ENCODE data around the gene HDGF.
A peak's percentile ranks its signal among the peaks of the same experiment; 100 is the strongest.

HDGF gene

DNA sequence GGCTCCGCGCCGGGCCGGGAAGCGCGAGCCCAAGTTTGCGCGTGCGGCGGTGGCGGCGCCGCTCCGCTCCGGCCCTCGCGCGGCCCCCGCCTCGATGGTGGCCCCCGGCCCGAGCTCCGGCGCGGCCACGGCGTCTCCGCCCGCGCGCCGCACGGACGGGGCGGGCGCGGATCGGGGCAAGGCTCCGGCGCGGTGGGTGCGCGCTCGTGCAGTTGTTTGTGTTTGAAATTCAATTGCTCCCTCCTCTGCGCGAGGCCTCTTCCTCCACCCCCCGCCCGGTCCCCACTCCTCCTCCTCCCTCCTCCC, at the start of gene HDGF:
Gene HDGF (minus strand): TSS at position 225 of the 306 bp plus-strand sequence. CDS start 246 bp downstream, outside the sequence.
- DNase-seq (ENCODE audit: low read depth), result no peak

- peak; percentile 69 for DNase-seq (ENCODE audit: low read depth)
Observed at GRCh38 chr1:156797212-156797871, 45.9 kb upstream of the HDGF start.

DNA sequence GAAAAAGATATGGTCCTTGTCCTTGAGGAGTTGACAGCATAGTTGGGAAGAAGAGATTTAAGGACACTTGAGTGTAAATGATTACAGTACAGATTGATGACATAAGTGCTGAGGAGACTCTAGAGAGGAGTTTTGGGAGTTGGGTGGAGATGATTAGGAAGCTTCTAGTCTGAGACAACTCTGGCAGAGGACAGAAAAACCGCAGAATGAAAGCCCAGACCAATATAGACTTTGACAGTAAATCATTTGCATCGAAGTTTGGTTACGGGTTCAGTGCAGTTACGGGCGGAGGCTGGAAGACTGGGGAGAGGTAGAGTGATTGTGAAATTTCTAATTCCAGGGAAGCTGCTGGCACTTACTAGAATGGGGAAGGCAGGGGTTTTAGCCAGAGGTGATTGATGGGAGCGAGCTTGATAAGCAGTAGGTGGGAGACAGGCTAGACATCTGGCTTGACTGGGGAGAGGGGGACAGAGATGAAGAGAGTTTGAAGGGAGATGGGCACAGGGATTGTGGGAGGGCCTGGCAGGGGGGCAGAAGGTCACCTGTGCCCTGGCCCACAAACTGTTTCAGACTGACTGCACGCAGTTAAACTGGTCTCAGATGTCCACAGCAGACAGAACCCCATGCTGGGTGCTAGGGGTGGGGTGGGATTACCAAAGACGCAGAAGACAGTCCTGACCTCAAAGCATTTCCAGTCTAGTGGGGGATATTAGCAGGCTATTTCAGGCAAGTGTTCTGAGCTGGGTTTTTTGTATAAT, 45.0 kb upstream of the HDGF start:
- no peak for DNase-seq (ENCODE audit: low read depth)

GRCh38 chr1:156795787-156796186, 44.3 kb upstream of the HDGF start:
- no peak for DNase-seq (ENCODE audit: low read depth)

DNA sequence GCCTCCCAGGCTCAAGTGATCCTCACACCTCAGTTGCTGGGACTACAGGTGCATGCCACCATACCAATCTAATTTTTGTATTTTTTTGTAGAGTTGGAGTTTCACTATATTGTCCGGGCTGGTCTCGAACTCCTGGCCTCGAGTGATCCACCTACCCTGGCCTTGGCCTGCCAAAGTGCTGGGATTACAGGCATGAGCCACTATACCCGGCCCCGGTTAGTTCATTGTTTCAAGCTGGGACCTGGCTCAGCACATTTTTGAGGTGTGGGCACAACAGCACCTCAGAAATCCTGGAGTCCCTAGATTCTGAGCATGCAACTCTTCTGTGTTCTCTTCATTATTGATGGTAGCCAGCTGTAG, 43.9 kb upstream of the HDGF start:
- DNase-seq (ENCODE audit: low read depth), result no peak

DNA sequence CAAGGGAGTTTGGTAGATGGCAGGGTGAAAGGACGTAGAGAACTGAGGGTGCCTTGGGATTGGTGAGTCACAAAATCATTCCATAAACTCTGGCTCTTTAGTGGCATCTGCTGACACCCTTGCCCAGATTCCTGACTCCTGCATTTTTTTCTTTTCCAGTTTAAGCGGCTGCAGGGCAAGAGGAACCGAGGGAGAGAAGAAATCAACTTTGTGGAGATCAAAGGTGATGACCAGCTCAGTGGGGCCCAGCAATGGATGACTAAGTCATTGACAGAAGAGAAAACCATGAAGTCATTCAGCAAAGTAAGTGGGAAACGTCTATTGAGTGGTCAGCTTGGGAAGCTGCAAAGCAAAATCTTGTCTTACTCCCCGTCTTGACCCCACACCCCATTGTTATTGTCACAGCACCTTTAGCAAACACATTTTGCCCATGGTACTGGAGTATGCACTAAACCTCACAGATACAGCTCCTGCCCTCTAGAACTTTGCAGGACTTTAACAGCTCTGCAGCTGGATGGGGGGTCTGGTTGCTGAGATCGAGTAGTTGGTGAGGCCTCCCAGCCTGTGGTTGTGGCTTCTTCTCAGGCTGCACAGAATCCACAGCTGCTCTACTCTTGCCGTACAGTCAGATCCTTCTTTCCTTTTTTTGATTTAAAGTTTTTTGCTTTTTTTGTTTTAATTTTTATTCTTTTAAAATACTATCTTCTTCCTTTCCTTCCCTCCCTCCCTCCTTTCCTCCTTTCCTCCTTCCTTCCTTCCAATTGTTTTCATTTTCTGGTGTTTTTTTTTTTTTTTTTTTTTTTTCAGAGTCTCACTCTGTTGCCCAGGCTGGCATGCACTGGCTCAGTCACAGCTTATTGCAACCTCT, 43.3 kb upstream of the HDGF start:
- no peak for DNase-seq (ENCODE audit: low read depth)

DNA sequence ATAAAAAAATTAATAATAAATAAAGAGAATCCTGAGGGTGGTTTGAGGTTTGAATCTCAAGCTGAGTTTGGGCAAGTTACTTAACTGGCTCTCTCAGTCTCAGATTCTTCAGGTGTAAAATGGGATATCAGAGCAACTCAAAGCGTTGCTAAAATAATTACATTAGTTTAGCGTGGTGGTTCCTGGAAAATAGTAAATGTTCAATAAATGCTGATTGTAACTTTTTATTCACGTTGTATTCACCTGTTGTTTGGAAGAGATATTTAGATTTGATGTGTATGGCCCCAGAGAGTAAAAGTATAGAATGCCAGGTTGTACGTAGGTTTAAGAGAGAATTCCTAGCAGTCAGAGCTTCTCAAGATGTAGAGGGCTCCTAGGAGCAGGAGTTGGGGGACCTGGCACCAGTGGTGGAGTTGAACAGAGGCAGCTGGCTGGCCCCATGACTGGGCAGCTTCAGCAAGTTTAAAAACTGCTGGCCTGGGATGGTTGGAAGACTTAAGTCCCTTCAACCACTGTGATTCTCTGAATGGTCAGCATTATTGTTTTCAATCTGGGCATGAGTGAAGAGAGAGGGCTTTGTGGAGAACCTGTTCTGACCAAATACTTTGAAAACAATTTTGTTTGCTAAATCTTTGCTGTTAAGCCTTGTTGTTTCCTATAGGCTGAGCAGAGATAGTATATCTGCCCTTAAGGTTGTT, 38.3 kb upstream of the HDGF start:
- no peak for DNase-seq (ENCODE audit: low read depth)

DNA sequence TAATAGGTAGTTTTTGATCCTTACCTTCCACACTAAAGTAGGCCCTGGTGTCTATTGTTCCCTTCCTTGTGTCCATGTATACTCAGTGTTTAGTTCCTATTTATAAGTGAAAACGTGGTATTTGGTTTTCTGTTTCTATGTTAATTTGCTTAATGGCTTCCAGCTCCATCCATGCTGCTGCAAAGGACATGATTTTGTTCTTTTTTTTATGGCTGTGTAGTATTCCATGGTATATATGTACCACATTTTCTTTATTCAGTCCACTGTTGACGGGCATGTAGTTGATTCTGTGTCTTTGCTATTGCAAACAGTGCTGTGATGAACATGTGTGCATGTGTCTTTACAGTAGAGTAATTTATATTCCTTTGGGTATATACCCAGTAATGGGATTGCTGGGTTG, 36.7 kb upstream of the HDGF start:
- no peak for DNase-seq (ENCODE audit: low read depth)

- DNase-seq (ENCODE audit: low read depth), result no peak
Observed at GRCh38 chr1:156786640-156787039, 35.2 kb upstream of the HDGF start.

DNA sequence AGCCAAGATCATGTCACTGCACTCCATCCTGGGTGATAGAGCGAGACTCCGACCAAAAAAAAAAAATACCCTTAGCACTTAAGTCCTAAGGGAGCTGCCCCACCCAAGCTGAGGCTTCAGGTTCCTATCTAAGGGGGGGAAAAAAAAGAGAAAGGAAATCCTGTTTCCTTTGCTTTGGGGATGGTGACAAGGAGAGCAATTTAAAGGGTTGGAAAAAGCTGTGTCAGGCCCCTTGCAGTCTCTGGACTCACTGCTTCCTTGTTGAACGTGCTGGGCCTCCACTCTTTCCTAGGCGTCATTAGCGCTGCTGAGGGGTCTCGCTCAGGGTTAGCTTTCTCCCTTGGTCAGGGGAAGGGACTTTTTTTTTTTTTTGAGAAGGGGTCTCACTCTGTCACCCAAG, 34.0 kb upstream of the HDGF start:
- no peak for DNase-seq (ENCODE audit: low read depth)

DNA sequence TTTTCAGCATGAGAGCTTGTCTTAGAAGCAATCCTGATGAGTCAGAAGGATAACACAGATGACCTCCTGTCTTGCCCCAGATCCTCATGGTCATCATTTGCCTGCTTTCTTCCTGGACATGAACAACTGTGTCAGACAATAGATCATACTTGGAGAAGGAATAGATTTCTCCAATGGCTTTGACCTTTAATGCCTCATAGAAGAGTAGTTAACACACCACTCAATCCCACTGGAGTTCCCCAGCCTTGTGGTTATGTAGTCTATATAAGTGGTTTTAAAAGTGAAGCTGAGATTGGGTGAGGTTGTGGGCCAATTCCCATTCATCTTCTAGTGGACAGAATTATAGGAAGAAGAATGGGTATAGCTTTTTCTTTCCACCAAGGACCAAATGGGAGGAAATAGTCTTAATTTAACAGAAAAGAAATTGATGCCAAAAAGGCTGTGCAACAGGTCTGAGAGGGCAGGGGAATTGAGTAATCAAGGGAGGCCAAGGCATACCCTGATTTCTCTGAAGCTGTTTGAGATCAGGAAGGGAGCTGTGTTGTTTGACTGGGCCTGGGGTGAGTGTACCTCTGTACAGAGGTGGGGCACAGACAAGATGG, 30.2 kb upstream of the HDGF start:
- DNase-seq (ENCODE audit: low read depth), result peak; percentile 78

DNA sequence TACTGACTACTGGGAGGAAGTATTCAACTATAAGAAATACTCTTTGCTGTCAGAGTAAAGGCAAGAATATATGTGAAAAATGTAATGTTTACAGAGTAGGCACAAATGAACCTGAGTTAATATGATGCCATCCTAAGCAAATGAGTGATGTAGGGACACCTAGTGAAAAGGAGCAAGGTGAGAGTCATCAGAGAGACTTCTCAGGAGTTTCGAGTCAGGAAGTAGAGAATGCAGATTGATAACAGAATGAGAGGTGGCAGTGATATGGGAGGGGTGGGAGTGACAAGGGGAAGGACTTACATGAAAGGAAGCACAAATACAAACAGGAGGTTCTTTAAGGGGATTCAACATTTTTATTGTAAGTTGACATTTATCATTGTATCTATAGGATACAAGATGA, 26.1 kb upstream of the HDGF start:
- no peak for DNase-seq (ENCODE audit: low read depth)

- DNase-seq (ENCODE audit: low read depth), result no peak
Observed at GRCh38 chr1:156776942-156777341, 25.5 kb upstream of the HDGF start.

DNA sequence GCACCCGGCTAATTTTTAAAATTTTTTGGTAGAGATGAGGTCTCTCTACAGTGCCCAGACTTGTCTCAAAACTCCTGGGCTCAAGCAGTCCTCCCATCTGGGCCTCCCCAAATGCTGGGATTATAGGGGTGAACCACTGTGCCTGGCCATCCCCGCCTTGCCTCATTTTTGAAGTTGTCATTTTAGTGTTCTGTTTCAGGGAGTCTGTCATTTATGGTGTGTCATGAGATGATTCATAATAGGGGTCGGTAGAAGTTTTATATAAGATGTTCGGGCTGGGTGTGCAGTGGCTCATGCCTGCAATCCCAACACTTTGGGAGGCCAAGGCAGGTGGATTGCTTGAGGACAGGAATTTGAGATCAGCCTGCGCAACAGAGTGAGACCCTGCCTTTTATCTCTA, 24.3 kb upstream of the HDGF start:
- DNase-seq (ENCODE audit: low read depth), result no peak

GRCh38 chr1:156773607-156774006, 22.1 kb upstream of the HDGF start:
- DNase-seq (ENCODE audit: low read depth), result no peak

- DNase-seq (ENCODE audit: low read depth), result no peak
Observed at GRCh38 chr1:156772728-156773497, 21.4 kb upstream of the HDGF start.

DNA sequence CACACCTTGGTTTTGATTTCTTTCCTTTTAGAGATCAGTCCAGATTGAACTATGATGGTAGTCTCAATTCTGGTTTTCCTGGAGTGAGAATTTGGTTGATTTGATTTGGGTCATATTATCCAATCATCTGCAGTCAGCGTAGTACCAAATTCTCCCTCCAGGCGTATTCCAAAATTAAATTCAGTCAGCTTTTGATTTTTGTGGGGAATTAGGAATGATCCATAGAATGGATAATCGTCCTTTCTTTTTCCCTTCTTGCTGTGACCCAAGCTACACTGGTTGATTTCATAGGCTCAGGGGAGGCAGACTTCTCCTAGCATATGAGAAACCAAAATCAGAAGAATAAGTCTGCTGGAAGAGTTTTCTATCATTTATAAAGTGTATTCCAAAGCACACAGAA, 20.7 kb upstream of the HDGF start:
- no peak for DNase-seq (ENCODE audit: low read depth)

DNA sequence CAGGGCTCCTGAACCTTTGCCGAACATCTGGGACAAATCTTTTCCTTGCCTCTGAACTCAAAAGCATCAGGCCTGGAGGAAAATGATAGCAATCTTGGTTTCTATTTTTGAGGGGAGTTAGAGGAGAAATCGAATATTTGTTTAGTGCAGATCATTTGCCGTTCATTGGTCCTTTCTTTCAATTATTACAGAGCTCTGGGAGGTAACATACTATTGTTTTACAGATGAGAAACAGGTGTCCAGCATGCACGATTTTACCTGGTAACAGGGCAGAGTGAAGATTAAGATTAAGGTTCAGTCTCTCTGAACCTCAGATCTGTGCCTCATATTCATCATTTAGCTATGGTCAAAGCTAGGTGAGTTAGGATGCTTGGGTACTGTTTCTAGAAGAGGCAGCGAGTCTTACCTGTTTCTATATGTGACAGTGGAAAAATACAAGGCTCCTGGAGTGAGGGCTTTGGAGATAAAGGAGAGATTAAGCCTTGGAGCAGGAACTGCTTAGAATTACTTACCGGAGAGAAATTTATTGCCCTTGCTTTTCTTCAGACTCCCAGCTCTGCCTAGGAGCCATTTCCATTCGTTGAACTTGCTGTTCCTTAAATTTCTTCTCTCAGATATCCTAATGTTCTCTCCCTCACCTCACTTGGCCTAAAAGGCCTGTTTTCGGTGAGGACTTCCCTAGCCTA, 17.3 kb upstream of the HDGF start:
- DNase-seq (ENCODE audit: low read depth), result no peak

DNA sequence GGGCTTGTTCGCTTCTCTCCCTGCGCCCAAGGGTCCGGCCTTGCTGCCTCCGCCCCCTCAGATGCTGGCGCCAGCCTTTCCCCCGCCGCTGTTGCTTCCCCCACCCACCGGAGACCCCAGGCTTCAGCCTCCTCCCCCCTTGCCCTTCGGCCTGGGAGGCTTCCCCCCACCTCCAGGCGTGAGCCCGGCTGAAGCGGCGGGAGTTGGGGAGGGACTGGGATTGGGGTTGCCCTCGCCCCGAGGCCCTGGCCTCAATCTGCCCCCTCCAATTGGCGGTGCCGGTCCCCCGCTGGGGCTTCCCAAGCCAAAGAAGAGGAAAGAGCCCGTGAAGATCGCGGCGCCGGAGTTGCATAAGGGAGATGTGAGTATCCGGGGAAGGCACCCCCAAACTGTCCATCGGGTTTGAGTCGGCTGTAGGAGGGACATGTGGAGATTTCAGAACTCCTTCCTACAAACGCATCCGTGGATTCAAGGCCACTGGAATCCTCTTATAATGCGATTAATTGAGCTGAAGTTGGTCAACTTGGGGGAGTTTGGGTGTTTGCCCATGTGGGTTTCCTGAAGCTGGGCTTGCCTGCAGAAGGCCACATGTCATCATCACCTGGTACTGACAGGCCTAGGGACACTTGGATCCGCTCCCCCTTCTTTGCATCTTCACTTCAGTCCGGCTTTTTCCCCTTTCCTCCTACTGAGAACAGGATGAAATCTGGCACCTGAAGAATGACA, 16.6 kb upstream of the HDGF start:
- peak; percentile 45 for DNase-seq (ENCODE audit: low read depth)

Data from iris pigment epithelial cell (primary cell).